ENCODE measurements around the gene ARID3C.

Gene ARID3C

GRCh38 chr9:34578241-34579103 lies 50.4 kb downstream of the ARID3C start:
- no peak for DNase-seq (ENCODE audit: extremely low read depth, low read depth)
- no peak for TF ChIP-seq CTCF (IDR thresholded peaks at IDR 0.05; ENCODE audit: low read depth, low read length)

GRCh38 chr9:34577400-34578240 lies 51.2 kb downstream of the ARID3C start:
- no peak for TF ChIP-seq CTCF (IDR thresholded peaks at IDR 0.05; ENCODE audit: low read depth, low read length)
- DNase-seq (ENCODE audit: extremely low read depth, low read depth) = no peak

GRCh38 chr9:34576597-34577399 lies 52.1 kb downstream of the ARID3C start:
- no peak for DNase-seq (ENCODE audit: extremely low read depth, low read depth)
- TF ChIP-seq CTCF (IDR thresholded peaks at IDR 0.05; ENCODE audit: low read depth, low read length) = no peak

GRCh38 chr9:34575862-34576596 lies 52.8 kb downstream of the ARID3C start:
- no peak for TF ChIP-seq CTCF (IDR thresholded peaks at IDR 0.05; ENCODE audit: low read depth, low read length)
- no peak for DNase-seq (ENCODE audit: extremely low read depth, low read depth)

GRCh38 chr9:34575241-34575640 lies 53.6 kb downstream of the ARID3C start:
- no peak for DNase-seq (ENCODE audit: extremely low read depth, low read depth)
- TF ChIP-seq CTCF (IDR thresholded peaks at IDR 0.05; ENCODE audit: low read depth, low read length) = no peak

- TF ChIP-seq CTCF (IDR thresholded peaks at IDR 0.05; ENCODE audit: low read depth, low read length) = no peak
- no peak for DNase-seq (ENCODE audit: extremely low read depth, low read depth)
These were observed 54.3 kb downstream of the ARID3C start for GRCh38 chr9:34574571-34574970.

All from AG09319 (cell line).